ENCODE data around the gene PRDM16.

Gene PRDM16

GRCh38 chr1:3056641-3057040, 12.4 kb upstream of the PRDM16 start:
- no peak overlapping the region for H3K27ac ChIP-seq
- no peak for TF ChIP-seq CTCF (conservative IDR thresholded peaks at IDR 0.05)
- no peak for TF ChIP-seq ZFX (IDR thresholded peaks at IDR 0.05)

GRCh38 chr1:3058263-3059030, 10.6 kb upstream of the PRDM16 start:
- H3K27ac ChIP-seq = no peak overlapping the region
- no peak for TF ChIP-seq ZFX (IDR thresholded peaks at IDR 0.05)
- TF ChIP-seq CTCF (conservative IDR thresholded peaks at IDR 0.05) = no peak

GRCh38 chr1:3060127-3060526, 8.9 kb upstream of the PRDM16 start:
- no peak for TF ChIP-seq CTCF (conservative IDR thresholded peaks at IDR 0.05)
- TF ChIP-seq ZFX (IDR thresholded peaks at IDR 0.05) = no peak
- H3K27ac ChIP-seq = no peak overlapping the region

- TF ChIP-seq ZFX (IDR thresholded peaks at IDR 0.05) = no peak
- TF ChIP-seq CTCF (conservative IDR thresholded peaks at IDR 0.05) = no peak
- H3K27ac ChIP-seq = no peak overlapping the region
Observed at GRCh38 chr1:3060601-3061551, 8.1 kb upstream of the PRDM16 start.

GRCh38 chr1:3061566-3061965, 7.4 kb upstream of the PRDM16 start:
- TF ChIP-seq ZFX (IDR thresholded peaks at IDR 0.05) (no peak), CTCF (conservative IDR thresholded peaks at IDR 0.05) (no peak)
- no peak overlapping the region for H3K27ac ChIP-seq

GRCh38 chr1:3061981-3062615, 6.9 kb upstream of the PRDM16 start:
- H3K27ac ChIP-seq = no peak overlapping the region
- TF ChIP-seq CTCF (conservative IDR thresholded peaks at IDR 0.05) = no peak
- no peak for TF ChIP-seq ZFX (IDR thresholded peaks at IDR 0.05)

Data from C4-2B (cell line).